Kidney (tissue), 14 donors: ENCODE data around the gene FBN3. TPM values are rescaled to one million over a fixed set of nuclear protein-coding genes. Genes with fewer than 3 reads are reported as not detected.
A peak's percentile ranks its signal among the peaks of the same experiment; 100 is the strongest.

Source experiments
- DNase-seq, 5 donors: peaks; one replicate each; pipeline ENCODE4 v3.0.0-alpha.2; 2013 to 2020
- FAIRE-seq: peaks from 2 replicates; lab custom pipeline; 2012; peaks lifted over from hg19 to GRCh38; lab: Jason Lieb, UNC
- H3K27ac ChIP-seq, 2 donors: one replicate each; pipeline ENCODE4 v1.7.0; 2013; ENCODE audit warnings: low read depth in 2 of 2, low read length in 2 of 2, inconsistent platforms in 1 of 2
- H3K27me3 ChIP-seq: one replicate; pipeline ENCODE4 v1.7.1; 2013; ENCODE audit warnings: low read length, inconsistent platforms; ENCODE audit not compliant: control insufficient read depth, insufficient read depth
- H3K36me3 ChIP-seq, 3 donors: one replicate each; pipeline versions ENCODE4 v1.7.0 to v1.7.1; 2013; ENCODE audit warnings: low read length in 3 of 3, control low read depth in 1 of 3, inconsistent platforms in 1 of 3; ENCODE audit not compliant: insufficient read depth in 3 of 3, control insufficient read depth in 2 of 3
- H3K4me1 ChIP-seq, 3 donors: one replicate each; pipeline versions ENCODE4 v1.7.0 to v1.7.1; 2013; ENCODE audit warnings: low read length in 3 of 3, inconsistent platforms in 1 of 3, low read depth in 1 of 3; ENCODE audit not compliant: control insufficient read depth in 2 of 3, insufficient read depth in 2 of 3
- H3K4me3 ChIP-seq, 3 donors: one replicate each; pipeline versions ENCODE4 v1.7.0 to v1.8.1; 2013; ENCODE audit warnings: low read length in 3 of 3, control low read depth in 1 of 3, inconsistent platforms in 1 of 3
- H3K9ac ChIP-seq, 3 donors: one replicate each; pipeline versions ENCODE4 v1.7.0 to v1.7.1; 2013; ENCODE audit warnings: low read length in 3 of 3, control low read depth in 1 of 3, inconsistent platforms in 1 of 3
- H3K9me3 ChIP-seq, 3 donors: one replicate each; pipeline versions ENCODE4 v1.7.0 to v1.7.1; 2013; ENCODE audit warnings: low read length in 3 of 3, control low read depth in 1 of 3, inconsistent platforms in 1 of 3; ENCODE audit not compliant: control insufficient read depth in 2 of 3, insufficient read depth in 1 of 3
- intact Hi-C: fragments of 100-400 bp; cut with DNase I; formaldehyde crosslinking; loops from one replicate; pipeline ENCODE4 v1.11.1; 2022
- polyA plus RNA-seq: library from polyadenylated mRNA; stranded (reverse); fragments of 350-450 nt; fragmentation: Illumina TruSeq; extraction: RNeasy Lipid Tissue Mini Kit (QIAGEN cat#74804); gene quantifications from one replicate; pipeline ENCODE4 v1.2.3, GENCODE V29; 2014; ENCODE audit warnings: low read depth, low replicate concordance; ENCODE audit not compliant: insufficient read depth
- total RNA-seq: library from RNA; stranded (reverse); fragmentation: NEBNext Ultra II Directional; extraction: Animal tissue kit (Norgen Biotek cat#: 25700); gene quantifications from one replicate; pipeline ENCODE4 v1.2.1, GENCODE V29; 2021
- TF ChIP-seq, protein P1 (sequence below): IDR thresholded peaks from 3 replicates; pipeline ENCODE4 v1.5.1; 2012; ENCODE audit warnings: mild to moderate bottlenecking, moderate library complexity, borderline replicate concordance; ENCODE audit not compliant: insufficient read depth; ENCODE audit errors: extremely low read depth
- donor health status: control.
- donor health status: control.
- donor health status: control.
- donor health status: control.
- donor health status: control.
- donor health status: DM: yes; HTN: yes; CAD: no.
- donor health status: Normal renal cell carcinoma (clear cell type).

Gene FBN3
- total and polyA plus RNA-seq, 2 donors from 2014 or later: 0.44 to 0.56 TPM

GRCh38 chr19:8071912-8072311 lies 77.5 kb downstream of the FBN3 start:
- no peak for FAIRE-seq
- TF ChIP-seq, protein P1, sequence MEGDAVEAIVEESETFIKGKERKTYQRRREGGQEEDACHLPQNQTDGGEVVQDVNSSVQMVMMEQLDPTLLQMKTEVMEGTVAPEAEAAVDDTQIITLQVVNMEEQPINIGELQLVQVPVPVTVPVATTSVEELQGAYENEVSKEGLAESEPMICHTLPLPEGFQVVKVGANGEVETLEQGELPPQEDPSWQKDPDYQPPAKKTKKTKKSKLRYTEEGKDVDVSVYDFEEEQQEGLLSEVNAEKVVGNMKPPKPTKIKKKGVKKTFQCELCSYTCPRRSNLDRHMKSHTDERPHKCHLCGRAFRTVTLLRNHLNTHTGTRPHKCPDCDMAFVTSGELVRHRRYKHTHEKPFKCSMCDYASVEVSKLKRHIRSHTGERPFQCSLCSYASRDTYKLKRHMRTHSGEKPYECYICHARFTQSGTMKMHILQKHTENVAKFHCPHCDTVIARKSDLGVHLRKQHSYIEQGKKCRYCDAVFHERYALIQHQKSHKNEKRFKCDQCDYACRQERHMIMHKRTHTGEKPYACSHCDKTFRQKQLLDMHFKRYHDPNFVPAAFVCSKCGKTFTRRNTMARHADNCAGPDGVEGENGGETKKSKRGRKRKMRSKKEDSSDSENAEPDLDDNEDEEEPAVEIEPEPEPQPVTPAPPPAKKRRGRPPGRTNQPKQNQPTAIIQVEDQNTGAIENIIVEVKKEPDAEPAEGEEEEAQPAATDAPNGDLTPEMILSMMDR: no peak
- Histone ChIP-seq H3K4me3 (no peak overlapping the region), H3K36me3 (no peaks in the 10 kb centered on the region), H3K27me3 (no peaks in the 10 kb centered on the region), H3K9ac (no peak overlapping the region), H3K27ac (no peak overlapping the region), H3K9me3 (peaks cover 0 to 10% (median 4%) of the 10 kb centered on the region in 3 donors), H3K4me1 (no peaks in the 10 kb centered on the region)
- intact Hi-C loops: no loop called here
- no peak for DNase-seq

DNA sequence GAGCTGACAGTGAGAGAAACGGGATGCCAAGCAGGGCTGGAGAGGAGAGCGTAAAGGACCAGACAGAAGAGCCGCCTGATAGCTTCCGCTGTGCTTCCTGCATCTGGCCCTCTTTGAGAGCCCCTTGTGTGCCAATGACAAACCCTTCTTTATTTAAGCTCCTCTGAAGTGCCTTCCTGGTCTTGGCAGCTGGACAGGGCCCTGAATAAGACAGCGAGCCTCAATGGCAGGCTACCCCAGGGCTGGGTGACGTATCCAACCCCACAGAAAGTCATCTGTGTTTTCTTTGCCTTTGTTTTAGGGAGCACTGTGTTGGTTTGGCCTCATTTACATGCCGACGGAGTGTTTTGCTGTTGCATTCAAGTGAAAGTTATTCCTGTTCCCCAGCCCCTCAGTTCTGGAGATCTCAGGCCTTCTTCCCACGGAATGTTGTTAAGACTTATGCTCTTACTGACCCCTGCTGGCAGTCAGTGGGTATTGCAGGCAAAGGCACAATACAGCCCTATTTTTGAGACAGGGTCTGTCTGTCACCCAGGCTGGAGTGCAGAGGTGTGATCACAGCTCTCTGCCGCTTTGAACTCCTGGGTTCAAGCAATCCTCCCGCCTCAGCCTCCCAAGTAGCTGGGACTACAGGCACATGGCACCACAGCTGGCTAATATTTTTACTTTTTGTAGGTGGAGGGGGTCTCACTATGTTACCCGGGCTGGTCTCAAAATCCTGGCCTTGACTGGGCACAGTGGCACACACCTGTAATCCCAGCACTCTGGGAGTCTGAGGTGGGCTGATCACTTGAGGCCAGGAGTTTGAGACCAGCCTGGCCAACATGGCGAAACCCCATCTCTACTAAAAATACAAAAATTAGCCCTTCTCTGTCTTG lies 80.1 kb downstream of the FBN3 start:
- TF ChIP-seq, protein P1: peak; percentile 25
- no peak for FAIRE-seq
- Histone ChIP-seq H3K27me3 (no peaks in the 10 kb centered on the region), H3K9ac (no peak overlapping the region), H3K9me3 (peaks cover 0 to 10% (median 4%) of the 10 kb centered on the region in 3 donors), H3K4me3 (no peak overlapping the region), H3K27ac (no peak overlapping the region), H3K4me1 (no peaks in the 10 kb centered on the region), H3K36me3 (no peaks in the 10 kb centered on the region)
- intact Hi-C loops: no loop called here
- no peak for DNase-seq

GRCh38 chr19:8065875-8066261 lies 83.5 kb downstream of the FBN3 start:
- Histone ChIP-seq H3K36me3 (no peaks in the 10 kb centered on the region), H3K9me3 (peaks cover 0 to 10% (median 4%) of the 10 kb centered on the region in 3 donors), H3K27ac (no peak overlapping the region), H3K9ac (no peak overlapping the region), H3K4me3 (no peak overlapping the region), H3K4me1 (no peaks in the 10 kb centered on the region), H3K27me3 (no peaks in the 10 kb centered on the region)
- FAIRE-seq (no peak), DNase-seq (no peak)
- TF ChIP-seq, protein P1: no peak
- intact Hi-C loops: no loop called here
